ENCODE measurements around the gene ZBTB7C.

ZBTB7C gene

GRCh38 chr18:48060970-48061369 lies 348.2 kb downstream of the ZBTB7C start (continued):
- TF ChIP-seq ZNF626 (tag by site-specific recombination; IDR thresholded peaks at IDR 0.05), result no peak
- TF ChIP-seq ZNF639 (tag by site-specific recombination; IDR thresholded peaks at IDR 0.05), result no peak

- Histone ChIP-seq H3K4me1 (ENCODE audit: control insufficient read depth, insufficient read depth, low read length) (no peaks in the 10 kb centered on the region; the same call in 1 of the 2 replicates), H3K27ac (ENCODE audit: extremely low read depth, low read depth, low read length) (no peak overlapping the region), H3K36me3 (ENCODE audit: control insufficient read depth in 2 of 2, insufficient read depth in 1 of 2, low read length in 2 of 2) (no peaks in the 10 kb centered on the region), H3K4me3 (ENCODE audit: low read depth, low read length) (no peak overlapping the region), H3K9me3 (ENCODE audit: control insufficient read depth, insufficient read depth, low read depth, low read length) (no peaks in the 10 kb centered on the region)
- TF ChIP-seq ZNF140 (tag by site-specific recombination; IDR thresholded peaks at IDR 0.05), result no peak
- TF ChIP-seq ZBTB11 (tag by site-specific recombination; conservative IDR thresholded peaks at IDR 0.05; ENCODE audit: low read depth), result no peak
- TF ChIP-seq ZNF302 (tag by site-specific recombination; IDR thresholded peaks at IDR 0.05; ENCODE audit: low read depth), result no peak
- TF ChIP-seq ZNF324 (tag by site-specific recombination; IDR thresholded peaks at IDR 0.05), result no peak
- no peak for TF ChIP-seq ZNF677 (tag by site-specific recombination; IDR thresholded peaks at IDR 0.05)
- TF ChIP-seq ZNF174 (tag by site-specific recombination; IDR thresholded peaks at IDR 0.05), result no peak
- TF ChIP-seq SCRT2 (tag by site-specific recombination; IDR thresholded peaks at IDR 0.05), result no peak
- TF ChIP-seq ZNF423 (tag by site-specific recombination; IDR thresholded peaks at IDR 0.05), result no peak
- TF ChIP-seq ZNF404 (tag by site-specific recombination; IDR thresholded peaks at IDR 0.05), result no peak
- TF ChIP-seq ZNF148 (tag by site-specific recombination; IDR thresholded peaks at IDR 0.05; ENCODE audit: borderline replicate concordance), result no peak
- TF ChIP-seq ZNF280D (tag by site-specific recombination; IDR thresholded peaks at IDR 0.05), result no peak
- no peak for TF ChIP-seq ZNF248 (tag by site-specific recombination; IDR thresholded peaks at IDR 0.05)
- TF ChIP-seq SP7 (tag by site-specific recombination; IDR thresholded peaks at IDR 0.05), result no peak
- no peak for TF ChIP-seq ZNF624 (tag by site-specific recombination; IDR thresholded peaks at IDR 0.05)
- no peak for TF ChIP-seq PRDM1 (tag by site-specific recombination; IDR thresholded peaks at IDR 0.05)
- TF ChIP-seq ZNF341 (tag by site-specific recombination; IDR thresholded peaks at IDR 0.05; ENCODE audit: low read depth), result no peak
- ChIA-PET POLR2A (no interaction called here), CTCF (interaction anchor here (0.6 to 1.2 kb wide), 4 partner anchors 97 to 387 kb away, joined by 3 to 5 read pairs (median 3); no protein-coding TSS in a partner anchor)
Measured at GRCh38 chr18:48060346-48060745, 348.8 kb downstream of the ZBTB7C start.
